Measurements from ENCODE around the gene CHD9NB.
"Not testable (repeated sequence)": the region's sequence is repeated elsewhere in the genome, so short reads cannot be mapped to it uniquely, and the experiment has no call there.

DNA sequence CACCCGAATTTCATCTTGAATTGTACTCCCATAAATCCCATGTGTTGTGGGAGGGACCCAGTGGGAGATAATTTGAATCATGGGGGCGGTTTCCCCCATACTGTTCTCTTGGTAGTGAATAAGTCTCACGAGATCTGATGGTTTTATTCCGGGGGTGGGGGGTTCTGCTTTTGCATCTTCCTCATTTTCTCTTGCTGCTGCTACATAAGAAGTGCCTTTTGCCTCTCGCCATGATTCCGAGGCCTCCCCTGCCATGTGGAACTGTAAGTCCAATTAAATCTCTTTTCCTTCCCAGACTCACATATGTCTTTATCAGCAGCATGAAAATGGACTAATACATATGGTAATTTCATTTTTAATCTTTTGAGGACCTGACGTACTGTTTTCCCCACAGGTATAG, 22.8 kb upstream of the CHD9NB start:
- TF ChIP-seq POLR2A (IDR thresholded peaks at IDR 0.05; ENCODE audit: low read length); RAD21 (conservative IDR thresholded peaks at IDR 0.05 in 1 of 2, IDR thresholded peaks at IDR 0.05 in 1 of 2): not testable (repeated sequence)
